Urinary bladder (tissue), 4 donors: ENCODE results near the gene GNAT2. TPM values are rescaled to one million over a fixed set of nuclear protein-coding genes. Genes with fewer than 3 reads are reported as not detected.

ENCODE experiments used
- DNase-seq: peaks from one replicate; pipeline ENCODE4 v3.0.0-alpha.2; 2015; ENCODE audit errors: extremely low spot score
- H3K27ac ChIP-seq: one replicate; pipeline ENCODE4 v1.5.1; 2013; ENCODE audit warnings: low read depth, mild to moderate bottlenecking, moderate library complexity
- H3K36me3 ChIP-seq: one replicate; pipeline ENCODE4 v1.6.1; 2013; ENCODE audit warnings: mild to moderate bottlenecking, moderate library complexity; ENCODE audit not compliant: insufficient read depth
- H3K4me1 ChIP-seq: one replicate; pipeline ENCODE4 v1.6.1; 2013; ENCODE audit warnings: mild to moderate bottlenecking, moderate library complexity; ENCODE audit not compliant: insufficient read depth
- H3K4me3 ChIP-seq: one replicate; pipeline ENCODE4 v1.5.1; 2013; ENCODE audit warnings: low read depth, low read length
- whole genome bisulfite sequencing: extraction: QIAGEN DNeasy Blood & Tissue Kit; methylation state at CpG from one replicate; pipeline ENCODE4 v1.1.7; 2013; 5-methylcytosine and 5-hydroxymethylcytosine counted together
- polyA plus RNA-seq: library from polyadenylated mRNA; stranded (reverse); fragments of 200-250 nt; gene quantifications from one replicate; pipeline ENCODE4 v1.2.3, GENCODE V29; 2013
- total RNA-seq: library from RNA; depleted of rRNA; stranded (reverse); fragments of >200 nt; gene quantifications from one replicate; pipeline ENCODE4 v1.2.3, GENCODE V29; 2014
- donor health status: healthy with polysubstance abuse.
- donor health status: healthy.

Gene GNAT2
- total and polyA plus RNA-seq, 2 donors: not detected

- DNase-seq: no peak
- 89% methylated on average over 12 of the region's 12 CpGs for WGBS
These were observed 35.1 kb upstream of the GNAT2 start for GRCh38 chr1:109654519-109654918.

GRCh38 chr1:109653306-109653705 is 33.9 kb upstream of the GNAT2 start:
- Histone ChIP-seq H3K27ac (no peak overlapping the region), H3K4me1 (no peaks in the 10 kb centered on the region), H3K36me3 (no peaks in the 10 kb centered on the region), H3K4me3 (no peak overlapping the region)
- 63% methylated on average over 2 of the region's 2 CpGs for WGBS
- DNase-seq: no peak

More at GRCh38 chr1:109654519-109654918, 35.1 kb upstream of the GNAT2 start:
- Histone ChIP-seq H3K4me1 (no peaks in the 10 kb centered on the region), H3K27ac (no peak overlapping the region), H3K36me3 (no peaks in the 10 kb centered on the region), H3K4me3 (no peak overlapping the region)

DNA sequence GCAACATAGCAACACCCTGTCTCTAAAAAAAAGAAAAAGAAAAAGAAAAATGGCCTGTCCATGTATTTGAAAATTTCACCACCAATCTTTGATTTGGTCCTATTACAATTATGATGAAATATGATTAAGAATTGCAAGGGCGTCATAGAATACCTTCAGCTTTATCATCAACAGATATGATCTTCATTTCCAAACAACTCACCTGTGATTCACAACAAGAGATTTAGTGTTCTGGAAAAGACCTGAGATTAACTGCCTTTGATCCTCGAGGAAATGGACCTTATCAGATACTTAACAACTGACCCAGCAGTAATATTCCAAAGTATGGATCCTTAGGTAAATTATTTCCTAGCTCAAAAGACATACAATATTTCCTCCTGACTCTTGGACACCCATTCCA is 33.0 kb upstream of the GNAT2 start:
- H3K4me3 ChIP-seq: no peak overlapping the region
- no peak overlapping the region for H3K27ac ChIP-seq
- no peaks in the 10 kb centered on the region for H3K36me3 ChIP-seq
- WGBS: 48% methylated on average over 2 of the region's 2 CpGs
- DNase-seq: no peak
- H3K4me1 ChIP-seq: no peaks in the 10 kb centered on the region

GRCh38 chr1:109650609-109651008 is 31.2 kb upstream of the GNAT2 start:
- no peak overlapping the region for H3K4me3 ChIP-seq
- 90% methylated on average over 3 of the region's 3 CpGs for WGBS
- no peaks in the 10 kb centered on the region for H3K36me3 ChIP-seq
- no peaks in the 10 kb centered on the region for H3K4me1 ChIP-seq
- no peak for DNase-seq
- H3K27ac ChIP-seq: no peak overlapping the region

DNA sequence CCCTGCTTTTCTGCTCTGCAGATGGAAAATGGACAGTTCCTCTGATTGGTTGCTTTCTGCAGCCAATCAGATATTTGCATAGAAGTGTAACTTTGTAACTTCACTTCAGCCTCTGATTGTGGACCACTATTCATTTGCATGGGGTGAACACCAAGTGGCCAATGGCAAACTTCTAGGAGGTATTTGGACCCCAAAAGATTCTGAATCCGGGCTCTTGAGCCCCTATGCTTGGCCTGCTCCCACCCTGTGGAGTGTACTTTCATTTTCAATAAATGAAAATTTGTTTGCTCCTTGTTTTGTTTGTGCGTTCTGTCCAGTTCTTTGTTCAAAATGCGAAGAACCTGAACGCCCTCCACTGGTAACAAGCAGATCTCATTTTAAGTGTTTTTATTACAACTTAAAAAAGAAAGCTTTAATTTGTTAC is 30.1 kb upstream of the GNAT2 start:
- Histone ChIP-seq H3K27ac (no peak overlapping the region), H3K4me3 (no peak overlapping the region), H3K36me3 (no peaks in the 10 kb centered on the region), H3K4me1 (no peaks in the 10 kb centered on the region)
- DNase-seq: no peak
- WGBS: 49% methylated on average over 4 of the region's 4 CpGs

- no peak overlapping the region for H3K4me3 ChIP-seq
- H3K4me1 ChIP-seq: no peaks in the 10 kb centered on the region
- no peak for DNase-seq
- WGBS: 32% methylated on average over 10 of the region's 10 CpGs
- H3K27ac ChIP-seq: no peak overlapping the region
- no peaks in the 10 kb centered on the region for H3K36me3 ChIP-seq
These were observed 25.3 kb upstream of the GNAT2 start for GRCh38 chr1:109644670-109645069.

- no peaks in the 10 kb centered on the region for H3K4me1 ChIP-seq
- H3K27ac ChIP-seq: no peak overlapping the region
- H3K36me3 ChIP-seq: no peaks in the 10 kb centered on the region
- 36% methylated on average over 32 of the region's 32 CpGs for WGBS
- no peak for DNase-seq
- no peak overlapping the region for H3K4me3 ChIP-seq
These were observed 24.2 kb upstream of the GNAT2 start for GRCh38 chr1:109643385-109644230.

DNA sequence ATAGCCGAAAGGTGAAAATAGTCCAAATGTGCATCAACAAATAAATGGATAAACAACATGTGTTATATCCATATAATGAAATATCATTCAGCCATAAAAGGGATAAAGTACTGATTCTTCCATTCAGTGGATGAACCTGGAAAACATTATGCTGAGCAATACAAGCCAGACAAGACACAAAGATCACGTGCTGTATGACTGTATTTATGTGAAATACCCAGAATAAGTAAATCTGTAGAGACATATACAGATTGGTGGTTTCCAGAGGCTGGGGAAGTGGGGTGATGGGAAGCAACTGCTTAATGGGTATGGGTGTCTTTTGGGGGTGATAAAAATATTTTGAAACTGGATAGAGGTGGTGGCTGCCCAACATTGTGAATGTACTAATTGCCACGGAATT is 23.2 kb upstream of the GNAT2 start:
- no peaks in the 10 kb centered on the region for H3K4me1 ChIP-seq
- WGBS: 82% methylated on average over 3 of the region's 3 CpGs
- DNase-seq: no peak
- H3K36me3 ChIP-seq: no peaks in the 10 kb centered on the region
- no peak overlapping the region for H3K27ac ChIP-seq
- H3K4me3 ChIP-seq: no peak overlapping the region

DNA sequence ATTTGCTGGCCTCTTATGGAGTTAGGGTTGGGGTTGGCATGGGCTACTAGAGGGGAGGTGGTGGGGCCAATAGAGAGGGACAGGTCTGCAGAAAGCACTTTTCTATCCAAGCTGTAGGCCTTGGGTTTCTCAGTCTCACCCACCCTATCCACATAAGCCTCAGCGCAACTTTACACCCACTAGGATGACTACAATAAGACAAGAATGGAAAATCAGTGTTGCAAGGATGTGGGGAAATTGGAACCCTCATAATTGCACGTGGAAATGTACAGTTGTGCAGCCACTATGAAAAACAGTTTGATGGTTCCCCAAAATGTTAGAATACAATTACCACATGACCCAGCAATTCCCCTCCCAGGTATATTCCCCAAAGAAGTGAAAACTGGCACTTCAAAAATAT is 22.4 kb upstream of the GNAT2 start:
- WGBS: 87% methylated on average over 2 of the region's 2 CpGs
- Histone ChIP-seq H3K27ac (no peak overlapping the region), H3K36me3 (no peaks in the 10 kb centered on the region), H3K4me1 (no peaks in the 10 kb centered on the region), H3K4me3 (no peak overlapping the region)
- no peak for DNase-seq

DNA sequence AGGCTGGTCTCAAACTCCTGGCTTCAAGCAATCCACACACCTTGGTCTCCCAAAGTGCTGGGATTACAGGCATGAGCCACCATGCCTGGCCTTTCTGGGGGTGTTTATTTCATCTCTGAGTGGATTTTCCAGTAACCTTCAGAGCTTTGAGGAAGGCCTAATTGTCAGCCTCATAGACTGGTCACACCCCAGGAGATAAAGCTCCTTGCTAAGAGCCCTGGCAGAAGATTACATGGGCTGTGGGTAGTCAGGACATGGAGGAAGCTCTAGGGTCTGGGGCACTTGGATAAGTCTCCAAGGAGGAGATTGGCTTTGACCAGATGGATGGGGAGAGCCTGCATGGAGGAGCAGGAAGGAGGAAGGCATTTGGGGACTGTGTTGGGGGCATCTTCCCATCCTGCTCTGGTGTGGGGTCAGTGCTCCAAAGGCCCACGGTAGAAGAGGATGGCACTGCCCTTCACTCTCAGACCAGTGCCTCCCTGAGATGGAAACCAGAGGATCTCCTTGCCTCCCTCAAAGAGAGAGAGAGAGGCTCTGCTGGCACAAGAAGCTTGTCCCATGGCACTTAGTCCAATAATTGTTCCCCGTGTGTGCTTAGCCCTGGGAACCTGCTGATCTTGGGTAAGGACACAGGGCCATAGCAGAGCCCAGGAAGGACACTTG is 21.8 kb upstream of the GNAT2 start:
- H3K36me3 ChIP-seq: no peaks in the 10 kb centered on the region
- H3K4me1 ChIP-seq: no peaks in the 10 kb centered on the region
- H3K4me3 ChIP-seq: no peak overlapping the region
- H3K27ac ChIP-seq: no peak overlapping the region
- 74% methylated on average over 2 of the region's 2 CpGs for WGBS
- no peak for DNase-seq

DNA sequence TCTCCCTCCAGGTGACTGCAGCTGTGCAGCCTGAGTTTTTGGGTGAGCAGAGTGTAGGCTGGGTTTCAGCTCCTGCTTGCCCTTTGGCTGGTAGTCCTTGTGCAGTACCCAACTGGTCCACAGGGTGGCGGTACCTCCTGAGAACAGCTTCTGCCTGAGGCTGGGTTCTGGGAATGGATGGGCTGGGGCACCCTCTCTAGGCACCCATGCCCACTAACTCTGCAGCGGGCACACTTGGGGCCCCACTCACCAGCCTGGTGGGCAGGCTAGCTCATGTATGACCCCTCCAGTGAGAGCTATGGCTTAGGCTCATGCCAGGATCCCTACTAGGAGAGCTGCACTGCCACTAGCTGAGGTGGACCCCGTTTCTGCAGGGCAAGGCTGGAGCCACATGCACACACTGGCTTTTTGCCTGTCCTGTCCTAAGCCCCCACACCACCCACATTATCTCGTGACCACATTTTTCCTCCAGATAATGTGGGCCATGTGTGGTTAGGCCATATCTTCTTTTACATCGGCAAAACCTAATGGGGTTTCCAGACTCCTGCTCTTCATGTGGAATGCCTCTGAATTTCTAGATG is 21.0 kb upstream of the GNAT2 start:
- H3K4me3 ChIP-seq: no peak overlapping the region
- WGBS: 47% methylated on average over 5 of the region's 5 CpGs
- no peak for DNase-seq
- H3K36me3 ChIP-seq: no peaks in the 10 kb centered on the region
- no peaks in the 10 kb centered on the region for H3K4me1 ChIP-seq
- H3K27ac ChIP-seq: no peak overlapping the region

DNA sequence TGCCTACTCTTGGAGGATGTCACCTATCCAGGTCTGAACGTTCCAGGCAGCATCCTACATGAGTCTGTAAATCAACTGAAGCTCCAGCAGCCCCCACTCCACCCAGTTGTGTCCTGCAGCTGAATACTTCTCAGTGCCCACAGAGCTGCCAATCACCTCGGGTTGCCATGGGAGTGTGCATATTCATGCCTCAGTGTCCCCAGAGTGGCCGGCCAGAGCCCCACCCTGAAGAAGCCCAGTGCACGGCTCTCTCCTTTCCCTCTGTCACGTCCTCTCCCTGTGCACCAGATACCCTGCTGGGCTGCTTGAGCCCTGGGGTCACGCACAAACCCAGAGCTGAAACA is 20.4 kb upstream of the GNAT2 start:
- WGBS: 55% methylated on average over 6 of the region's 6 CpGs
- DNase-seq: no peak
- Histone ChIP-seq H3K4me3 (no peak overlapping the region), H3K4me1 (no peaks in the 10 kb centered on the region), H3K27ac (no peak overlapping the region), H3K36me3 (no peaks in the 10 kb centered on the region)

GRCh38 chr1:109639063-109639840 is 19.8 kb upstream of the GNAT2 start:
- Histone ChIP-seq H3K36me3 (no peaks in the 10 kb centered on the region), H3K4me3 (no peak overlapping the region), H3K4me1 (no peaks in the 10 kb centered on the region), H3K27ac (no peak overlapping the region)
- 81% methylated on average over 9 of the region's 9 CpGs for WGBS
- no peak for DNase-seq
